HG03378 (cell line): ENCODE data around the gene SH3TC1.

Experiments
- ATAC-seq: cut with Tn5 transposase; IDR thresholded peaks from one replicate; pipeline ENCODE4 v1.9.1; 2021; ENCODE audit warnings: mild to moderate bottlenecking, moderate library complexity; ENCODE audit not compliant: unreplicated experiment

SH3TC1 gene

DNA sequence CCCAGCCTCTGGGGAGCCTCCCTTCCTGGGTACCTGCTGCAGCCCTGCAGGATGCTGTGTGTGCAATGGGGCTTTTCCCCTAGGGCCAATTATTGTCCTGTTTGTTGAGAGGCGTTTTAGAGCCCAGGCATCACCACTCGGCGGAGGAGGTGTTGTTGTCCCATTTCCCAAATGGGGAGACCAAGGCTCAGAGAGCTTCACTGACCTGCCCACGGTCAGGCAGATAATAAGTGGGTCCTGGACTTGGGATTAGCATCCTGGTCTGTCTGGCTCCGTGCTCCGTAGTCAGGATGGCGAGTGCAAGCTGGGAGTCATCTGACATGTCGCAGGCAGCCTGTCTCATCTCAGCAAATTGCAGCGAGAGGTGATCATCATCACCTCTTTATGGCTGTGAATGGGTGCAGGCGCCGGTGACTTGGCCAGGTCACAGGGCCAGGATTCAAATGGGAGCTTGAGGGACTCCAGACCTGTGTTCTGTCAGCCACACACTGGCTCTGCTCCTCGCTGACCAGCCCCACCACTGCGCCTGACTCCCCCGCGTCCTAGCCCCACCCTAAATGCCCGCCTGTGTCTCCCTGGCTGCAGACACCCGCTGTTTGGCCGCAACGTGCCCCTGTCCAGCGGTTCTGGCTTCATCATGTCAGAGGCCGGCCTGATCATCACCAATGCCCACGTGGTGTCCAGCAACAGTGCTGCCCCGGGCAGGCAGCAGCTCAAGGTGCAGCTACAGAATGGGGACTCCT is 87.1 kb downstream of the SH3TC1 start:
- ATAC-seq = no peak

GRCh38 chr4:8286719-8287342 is 87.7 kb downstream of the SH3TC1 start:
- ATAC-seq = no peak

- no peak for ATAC-seq
Measured at GRCh38 chr4:8287343-8288280, 88.5 kb downstream of the SH3TC1 start.

DNA sequence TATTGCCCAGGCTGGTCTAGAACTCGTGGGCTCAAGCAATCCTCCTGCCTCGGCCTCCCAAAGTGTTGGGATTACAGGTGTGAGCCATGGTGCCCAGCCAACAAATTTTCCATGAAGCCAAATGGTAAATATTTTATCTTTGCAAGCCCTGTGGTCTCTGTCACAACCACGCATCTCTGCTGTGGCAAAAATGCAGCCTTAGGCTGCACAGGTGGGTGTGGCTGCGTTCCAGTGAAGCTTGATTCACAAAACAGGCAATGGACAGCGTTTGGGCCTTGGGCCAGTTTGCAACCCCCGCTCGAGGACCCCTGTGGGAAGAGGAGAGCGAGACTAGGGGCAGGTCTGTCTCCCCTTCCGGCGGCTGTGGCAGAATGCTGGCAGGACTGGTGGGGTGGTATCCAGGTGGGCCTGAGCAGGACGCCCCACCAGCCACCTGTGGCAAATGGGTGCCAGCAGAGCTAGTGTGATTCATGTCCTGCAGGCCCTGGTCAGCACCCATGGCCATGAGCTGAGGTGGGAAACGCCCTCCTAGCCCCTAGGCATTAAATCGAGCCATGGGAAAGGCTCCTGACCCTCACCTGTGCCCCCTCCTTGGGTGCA is 90.2 kb downstream of the SH3TC1 start:
- ATAC-seq = no peak

- ATAC-seq = no peak
Measured at GRCh38 chr4:8289956-8290700, 91.0 kb downstream of the SH3TC1 start.

DNA sequence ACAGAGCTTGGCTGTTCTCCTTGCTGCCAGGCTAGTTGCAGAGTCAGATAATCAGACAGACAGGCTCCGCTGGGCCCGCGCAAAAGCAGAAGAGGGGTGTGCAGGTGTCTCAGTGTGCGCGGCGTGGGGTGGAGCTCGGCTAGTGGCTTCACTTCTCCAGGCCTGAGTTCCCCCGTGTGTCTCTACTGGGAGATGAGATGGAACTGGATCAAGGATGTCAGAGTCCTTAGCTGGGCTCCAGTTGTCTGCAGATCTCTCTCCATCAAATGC is 91.5 kb downstream of the SH3TC1 start:
- ATAC-seq = no peak
